ENCODE measurements around the gene TMEM52.

DNA sequence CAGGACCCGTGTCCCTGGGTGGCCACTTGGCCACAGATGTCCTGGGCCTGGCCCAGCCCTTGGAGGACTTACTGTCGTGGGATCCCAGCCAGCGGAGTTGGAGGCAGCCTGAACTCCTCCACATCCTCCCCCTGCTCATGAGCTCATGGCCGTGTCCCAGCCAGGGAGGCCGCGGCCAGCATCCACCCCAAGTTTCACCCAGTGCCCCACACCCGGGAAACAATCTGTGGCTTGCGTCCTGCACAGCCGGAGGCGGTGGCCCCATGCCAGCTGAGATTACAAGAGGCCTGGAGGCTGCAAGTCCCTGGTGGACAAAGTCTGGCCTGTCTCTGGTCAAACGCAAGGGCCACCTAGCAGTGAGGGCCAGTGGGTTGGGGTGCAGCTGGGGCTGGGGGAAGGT is 27.5 kb upstream of the TMEM52 start:
- TF ChIP-seq, protein P1, sequence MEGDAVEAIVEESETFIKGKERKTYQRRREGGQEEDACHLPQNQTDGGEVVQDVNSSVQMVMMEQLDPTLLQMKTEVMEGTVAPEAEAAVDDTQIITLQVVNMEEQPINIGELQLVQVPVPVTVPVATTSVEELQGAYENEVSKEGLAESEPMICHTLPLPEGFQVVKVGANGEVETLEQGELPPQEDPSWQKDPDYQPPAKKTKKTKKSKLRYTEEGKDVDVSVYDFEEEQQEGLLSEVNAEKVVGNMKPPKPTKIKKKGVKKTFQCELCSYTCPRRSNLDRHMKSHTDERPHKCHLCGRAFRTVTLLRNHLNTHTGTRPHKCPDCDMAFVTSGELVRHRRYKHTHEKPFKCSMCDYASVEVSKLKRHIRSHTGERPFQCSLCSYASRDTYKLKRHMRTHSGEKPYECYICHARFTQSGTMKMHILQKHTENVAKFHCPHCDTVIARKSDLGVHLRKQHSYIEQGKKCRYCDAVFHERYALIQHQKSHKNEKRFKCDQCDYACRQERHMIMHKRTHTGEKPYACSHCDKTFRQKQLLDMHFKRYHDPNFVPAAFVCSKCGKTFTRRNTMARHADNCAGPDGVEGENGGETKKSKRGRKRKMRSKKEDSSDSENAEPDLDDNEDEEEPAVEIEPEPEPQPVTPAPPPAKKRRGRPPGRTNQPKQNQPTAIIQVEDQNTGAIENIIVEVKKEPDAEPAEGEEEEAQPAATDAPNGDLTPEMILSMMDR (IDR thresholded peaks at IDR 0.05) = no peak
- TF ChIP-seq POLR2A (IDR thresholded peaks at IDR 0.05) (no peak), POLR2AphosphoS5 (IDR thresholded peaks at IDR 0.05) (no peak)
